GM13977 (cell line): ENCODE measurements around the gene FOXN3.

Source experiments
- DNase-seq: peaks from one replicate; pipeline ENCODE4 v3.0.0; 2012; ENCODE audit warnings: low spot score
- CTCF ChIP-seq: IDR thresholded peaks from 2 replicates; pipeline ENCODE4 v1.5.1; 2012; ENCODE audit warnings: mild to moderate bottlenecking, control low read depth; ENCODE audit not compliant: insufficient read depth; ENCODE audit errors: extremely low read depth, missing control alignments
- in situ Hi-C: fragments of 300-500 bp; cut with MboI; formaldehyde crosslinking; loops from one replicate; pipeline ENCODE4 v1.12.0; 2022; ENCODE audit warnings: low sequenced_read_pairs, low pct_unique_long_range_greater_than_20kb, mixed read lengths, inconsistent platforms; ENCODE audit not compliant: unreplicated experiment

The FOXN3 gene

GRCh38 chr14:89146274-89146673 lies 270.8 kb downstream of the FOXN3 start:
- in situ Hi-C loops = no loop called here
- DNase-seq = no peak
- no peak for TF ChIP-seq CTCF

- in situ Hi-C loops = no loop called here
- TF ChIP-seq CTCF = no peak
- no peak for DNase-seq
These were observed 272.4 kb downstream of the FOXN3 start for GRCh38 chr14:89144642-89145041.

- TF ChIP-seq CTCF = no peak
- in situ Hi-C loops = no loop called here
- no peak for DNase-seq
These were observed 273.0 kb downstream of the FOXN3 start for GRCh38 chr14:89144066-89144465.

GRCh38 chr14:89143595-89143994 lies 273.4 kb downstream of the FOXN3 start:
- TF ChIP-seq CTCF = no peak
- in situ Hi-C loops = no loop called here
- no peak for DNase-seq

- no peak for DNase-seq
- in situ Hi-C loops = no loop called here
- TF ChIP-seq CTCF = no peak
These were observed 274.7 kb downstream of the FOXN3 start for GRCh38 chr14:89142366-89142765.

GRCh38 chr14:89141862-89142261 lies 275.2 kb downstream of the FOXN3 start:
- in situ Hi-C loops = no loop called here
- DNase-seq = no peak

More at GRCh38 chr14:89141862-89142261, 275.2 kb downstream of the FOXN3 start:
- no peak for TF ChIP-seq CTCF
